Neural crest cell (in vitro differentiated cells): Measurements from ENCODE around the gene FOXP1. TPM values are rescaled to one million over a fixed set of nuclear protein-coding genes. Genes with fewer than 3 reads are reported as not detected.

Source experiments
- DNase-seq: peaks from one replicate; pipeline ENCODE4 v3.0.0; 2021; ENCODE audit warnings: low read depth, mixed read lengths, low spot score
- H3K27ac Mint-ChIP-seq: one replicate; pipeline ENCODE4 v1.8.0; 2021; ENCODE audit warnings: mild to moderate bottlenecking, mixed read lengths; ENCODE audit not compliant: unreplicated experiment
- H3K27me3 Mint-ChIP-seq: 2 replicates; pipeline ENCODE4 v1.8.0; 2021; ENCODE audit warnings: low read depth, mild to moderate bottlenecking, mixed read lengths
- H3K36me3 Mint-ChIP-seq: 2 replicates; pipeline ENCODE4 v1.8.0; 2021; ENCODE audit warnings: low read depth, mild to moderate bottlenecking, mixed read lengths
- H3K4me1 Mint-ChIP-seq: 2 replicates; pipeline ENCODE4 v1.8.0; 2021; ENCODE audit warnings: mixed read lengths
- H3K4me3 Mint-ChIP-seq: one replicate; pipeline ENCODE4 v1.8.0; 2021; ENCODE audit warnings: mild to moderate bottlenecking, mixed read lengths
- H3K9me3 Mint-ChIP-seq: 2 replicates; pipeline ENCODE4 v1.8.0; 2021; ENCODE audit warnings: mixed read lengths
- CTCF ChIP-seq: fragments of 200-600 bp; sonication (generic); conservative IDR thresholded peaks from 2 replicates; pipeline ENCODE4 v1.5.0; 2021; ENCODE audit warnings: antibody characterized with exemption, mild to moderate bottlenecking
- total RNA-seq: library from RNA; stranded (reverse); gene quantifications from 2 replicates; pipeline ENCODE4 v1.2.1, GENCODE V29; 2021

FOXP1 gene
- total RNA-seq, 1 donor from 2014 or later = 22.8 TPM

DNA sequence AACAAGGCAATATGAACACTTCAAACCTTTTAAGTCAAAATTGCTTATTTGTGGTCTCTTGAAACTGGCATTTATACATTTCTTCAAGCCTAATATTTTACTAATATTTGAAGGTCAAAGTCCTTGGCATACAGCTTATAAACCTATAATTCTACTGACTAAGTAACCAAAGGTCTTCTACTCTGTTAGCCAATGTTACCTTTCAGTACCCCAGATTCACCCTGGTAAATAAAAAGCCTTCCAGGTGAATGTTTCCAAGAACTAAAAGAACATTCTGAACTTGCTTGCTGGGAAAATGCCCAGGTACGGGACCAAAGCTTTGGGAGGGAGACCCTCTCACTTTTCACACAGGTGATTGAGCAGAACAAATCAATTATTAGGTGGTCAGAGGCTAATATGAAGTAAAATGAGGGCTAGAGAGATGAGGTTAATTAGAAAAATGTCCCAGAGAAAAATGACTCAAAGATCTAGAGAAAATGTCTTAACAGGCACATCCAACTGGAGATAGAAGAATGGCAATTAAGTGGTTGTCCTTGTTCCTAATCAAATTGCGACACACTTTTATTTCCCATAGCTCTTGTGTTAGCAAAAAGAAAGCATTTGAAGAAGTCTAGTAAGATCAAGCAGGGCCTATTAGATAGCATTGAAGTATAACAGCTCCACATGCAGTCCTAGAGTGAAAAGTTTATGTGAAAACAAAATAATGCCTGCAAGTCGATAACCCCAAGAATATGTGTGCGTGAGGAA lies 232.0 kb downstream of the FOXP1 start:
- no peaks in the 10 kb centered on the region for H3K9me3 Mint-ChIP-seq
- no peaks in the 10 kb centered on the region for H3K4me1 Mint-ChIP-seq
- no peaks in the 10 kb centered on the region for H3K27me3 Mint-ChIP-seq
- no peak for DNase-seq
- peak overlapping the region; percentile 21 for H3K27ac Mint-ChIP-seq
- H3K4me3 Mint-ChIP-seq = no peak overlapping the region
- TF ChIP-seq CTCF = no peak
- no peaks in the 10 kb centered on the region for H3K36me3 Mint-ChIP-seq

DNA sequence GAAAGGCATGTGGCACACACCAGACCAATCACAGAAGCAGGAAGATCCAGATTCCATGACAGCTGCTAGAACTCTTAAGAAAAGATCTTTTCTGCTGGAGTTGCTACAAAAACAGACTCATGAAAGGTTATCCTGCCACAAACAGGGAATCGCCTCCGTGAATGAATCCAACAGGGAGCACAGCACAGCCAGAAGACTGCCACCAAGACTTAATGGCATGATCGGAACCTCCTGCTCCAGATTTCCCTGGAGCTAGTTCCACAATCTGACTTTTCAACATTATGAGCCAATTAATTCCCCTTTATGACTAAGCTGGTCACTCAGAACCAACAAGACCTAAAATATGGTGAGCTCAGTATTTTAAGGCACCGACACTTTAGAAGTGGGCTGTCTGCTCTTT lies 232.5 kb downstream of the FOXP1 start:
- Mint-ChIP-seq H3K36me3 (no peaks in the 10 kb centered on the region), H3K27me3 (no peaks in the 10 kb centered on the region), H3K27ac (no peak overlapping the region)

GRCh38 chr3:71348831-71349230 lies 234.7 kb downstream of the FOXP1 start:
- no peak for TF ChIP-seq CTCF
- Mint-ChIP-seq H3K9me3 (no peaks in the 10 kb centered on the region), H3K4me1 (no peaks in the 10 kb centered on the region), H3K4me3 (no peak overlapping the region), H3K27me3 (no peaks in the 10 kb centered on the region), H3K36me3 (no peaks in the 10 kb centered on the region), H3K27ac (no peak overlapping the region)
- DNase-seq = no peak

More for the DNA sequence above, 232.5 kb downstream of the FOXP1 start:
- no peak for DNase-seq
- no peak overlapping the region for H3K4me3 Mint-ChIP-seq
- no peaks in the 10 kb centered on the region for H3K9me3 Mint-ChIP-seq
- no peaks in the 10 kb centered on the region for H3K4me1 Mint-ChIP-seq
- TF ChIP-seq CTCF = no peak

DNA sequence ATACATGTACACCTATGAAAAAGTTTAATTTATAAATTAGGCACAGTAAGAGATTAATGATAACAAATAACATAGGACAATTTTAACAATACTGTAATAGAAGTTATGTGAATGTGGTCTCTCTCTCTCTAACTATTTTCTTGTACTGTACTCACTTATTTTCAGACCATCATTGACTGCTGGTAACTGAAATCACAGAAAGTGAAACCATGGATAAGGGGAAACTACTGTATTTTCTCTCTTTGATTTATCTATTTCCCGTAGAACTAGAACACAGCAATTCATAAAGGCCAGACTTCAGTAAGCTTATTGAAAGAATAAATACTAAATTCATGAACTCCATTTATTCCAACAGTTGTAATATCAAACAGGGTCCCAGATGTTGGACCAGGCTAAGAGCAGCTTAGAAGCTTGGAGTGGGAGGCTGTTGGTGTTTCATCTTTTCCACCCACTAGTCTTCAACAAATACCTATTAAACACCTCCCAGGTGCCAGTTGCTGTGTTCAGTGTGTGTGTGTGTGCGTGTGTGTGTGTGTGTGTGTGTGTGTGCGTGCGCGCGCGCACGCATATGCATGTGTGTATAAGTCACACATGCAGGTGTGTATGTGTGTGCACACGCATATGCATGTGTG lies 235.4 kb downstream of the FOXP1 start:
- no peaks in the 10 kb centered on the region for H3K27me3 Mint-ChIP-seq
- no peak for TF ChIP-seq CTCF
- no peak for DNase-seq
- no peaks in the 10 kb centered on the region for H3K9me3 Mint-ChIP-seq
- no peaks in the 10 kb centered on the region for H3K36me3 Mint-ChIP-seq
- no peak overlapping the region for H3K4me3 Mint-ChIP-seq
- no peak overlapping the region for H3K27ac Mint-ChIP-seq
- no peaks in the 10 kb centered on the region for H3K4me1 Mint-ChIP-seq

DNA sequence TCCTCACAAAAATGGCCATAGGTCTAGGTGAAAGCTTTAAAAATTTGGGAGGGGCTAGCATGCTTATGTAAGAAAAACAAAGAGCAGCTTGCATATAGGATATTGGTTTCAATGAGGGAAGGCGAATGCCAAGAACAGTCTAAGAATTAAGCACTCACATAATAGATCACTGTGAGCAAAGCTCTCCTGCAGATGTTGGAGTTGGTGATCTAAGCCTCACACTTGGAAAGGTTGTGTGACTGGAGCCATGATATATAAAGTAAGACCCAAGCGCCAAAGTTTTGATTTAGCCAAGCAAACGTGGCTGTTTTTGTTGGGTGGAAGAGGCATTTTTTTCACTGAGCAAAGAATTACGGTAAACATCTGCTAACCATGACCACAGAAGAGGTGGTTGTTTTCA lies 237.5 kb downstream of the FOXP1 start:
- TF ChIP-seq CTCF = no peak
- no peaks in the 10 kb centered on the region for H3K9me3 Mint-ChIP-seq
- H3K4me1 Mint-ChIP-seq = no peaks in the 10 kb centered on the region
- no peak overlapping the region for H3K4me3 Mint-ChIP-seq
- H3K27ac Mint-ChIP-seq = no peak overlapping the region
- DNase-seq = no peak
- no peaks in the 10 kb centered on the region for H3K36me3 Mint-ChIP-seq
- no peaks in the 10 kb centered on the region for H3K27me3 Mint-ChIP-seq
